CD8-positive, alpha-beta memory T cell (primary cell): Measurements from ENCODE around the gene PDXDC1. TPM values are rescaled to one million over a fixed set of nuclear protein-coding genes. Genes with fewer than 3 reads are reported as not detected.
"Not testable (repeated sequence)": the region's sequence is repeated elsewhere in the genome, so short reads cannot be mapped to it uniquely, and the experiment has no call there.

ENCODE experiments used
- CTCF ChIA-PET: fragments of 350-600 bp; sonication (Branson Sonifier 250); formaldehyde crosslinking; loops from one replicate; lab custom pipeline; 2021; ENCODE audit warnings: antibody characterized with exemption; lab: Charles Lee
- POLR2A ChIA-PET: fragments of 350-600 bp; sonication (Branson Sonifier 250); formaldehyde crosslinking; loops from one replicate; lab custom pipeline; 2021; ENCODE audit warnings: antibody characterized with exemption; lab: Charles Lee
- DNase-seq, 5 donors: peaks; one replicate each; pipeline versions ENCODE4 v3.0.0 to v3.0.0-alpha.2; 2020 to 2022; ENCODE audit warnings: mixed read lengths in 1 of 5
- H3K27ac ChIP-seq: one replicate; pipeline ENCODE4 v1.7.0; 2013; ENCODE audit warnings: low read depth, mild to moderate bottlenecking, low read length, moderate library complexity
- H3K27me3 ChIP-seq: 2 replicates; pipeline ENCODE4 v1.7.0; 2013; ENCODE audit warnings: low read length, mild to moderate bottlenecking; ENCODE audit not compliant: insufficient read depth, poor library complexity, severe bottlenecking
- H3K36me3 ChIP-seq: 2 replicates; pipeline ENCODE4 v1.7.0; 2013; ENCODE audit warnings: mild to moderate bottlenecking, low read length, moderate library complexity; ENCODE audit not compliant: insufficient read depth
- H3K4me1 ChIP-seq: 2 replicates; pipeline ENCODE4 v1.7.0; 2013; ENCODE audit warnings: mild to moderate bottlenecking, low read length, moderate library complexity; ENCODE audit not compliant: insufficient read depth
- H3K4me3 ChIP-seq: 2 replicates; pipeline ENCODE4 v1.7.0; 2013; ENCODE audit warnings: mild to moderate bottlenecking, low read length
- H3K9me3 ChIP-seq: 2 replicates; pipeline ENCODE4 v1.7.0; 2013; ENCODE audit warnings: mild to moderate bottlenecking, low read length
- H3K27ac Mint-ChIP-seq, 8 donors: one replicate each; pipeline ENCODE4 v1.8.0; 2020 to 2021; ENCODE audit warnings: mixed read lengths in 8 of 8, mild to moderate bottlenecking in 6 of 8, inconsistent platforms in 3 of 8, moderate library complexity in 3 of 8
- H3K27me3 Mint-ChIP-seq, 2 donors: one replicate each; pipeline ENCODE4 v1.8.0; 2020 to 2021; ENCODE audit warnings: mixed read lengths in 2 of 2, mild to moderate bottlenecking in 1 of 2, moderate library complexity in 1 of 2
- H3K36me3 Mint-ChIP-seq, 3 donors: one replicate each; pipeline ENCODE4 v1.8.0; 2020 to 2021; ENCODE audit warnings: mixed read lengths in 3 of 3, inconsistent platforms in 1 of 3, mild to moderate bottlenecking in 1 of 3
- H3K4me1 Mint-ChIP-seq, 3 donors: one replicate each; pipeline ENCODE4 v1.8.0; 2020 to 2021; ENCODE audit warnings: mixed read lengths in 3 of 3, inconsistent platforms in 1 of 3, mild to moderate bottlenecking in 1 of 3
- H3K4me3 Mint-ChIP-seq, 7 donors: one replicate each; pipeline ENCODE4 v1.8.0; 2020 to 2021; ENCODE audit warnings: mixed read lengths in 7 of 7, mild to moderate bottlenecking in 6 of 7, moderate library complexity in 4 of 7, inconsistent platforms in 2 of 7
- H3K9me3 Mint-ChIP-seq, 5 donors: one replicate each; pipeline ENCODE4 v1.8.0; 2020 to 2022; ENCODE audit warnings: mixed read lengths in 5 of 5, mild to moderate bottlenecking in 3 of 5, moderate library complexity in 2 of 5, inconsistent platforms in 1 of 5
- polyA plus RNA-seq: library from polyadenylated mRNA; unstranded; fragments of 300-500 nt; fragmentation: Illumina TruSeq; gene quantifications from one replicate; pipeline ENCODE4 v1.2.3, GENCODE V29; 2021
- total RNA-seq, 2 experiments: library from RNA; stranded (reverse); gene quantifications; one replicate each; pipeline ENCODE4 v1.2.3, GENCODE V29; 2021

The PDXDC1 gene, protein sequence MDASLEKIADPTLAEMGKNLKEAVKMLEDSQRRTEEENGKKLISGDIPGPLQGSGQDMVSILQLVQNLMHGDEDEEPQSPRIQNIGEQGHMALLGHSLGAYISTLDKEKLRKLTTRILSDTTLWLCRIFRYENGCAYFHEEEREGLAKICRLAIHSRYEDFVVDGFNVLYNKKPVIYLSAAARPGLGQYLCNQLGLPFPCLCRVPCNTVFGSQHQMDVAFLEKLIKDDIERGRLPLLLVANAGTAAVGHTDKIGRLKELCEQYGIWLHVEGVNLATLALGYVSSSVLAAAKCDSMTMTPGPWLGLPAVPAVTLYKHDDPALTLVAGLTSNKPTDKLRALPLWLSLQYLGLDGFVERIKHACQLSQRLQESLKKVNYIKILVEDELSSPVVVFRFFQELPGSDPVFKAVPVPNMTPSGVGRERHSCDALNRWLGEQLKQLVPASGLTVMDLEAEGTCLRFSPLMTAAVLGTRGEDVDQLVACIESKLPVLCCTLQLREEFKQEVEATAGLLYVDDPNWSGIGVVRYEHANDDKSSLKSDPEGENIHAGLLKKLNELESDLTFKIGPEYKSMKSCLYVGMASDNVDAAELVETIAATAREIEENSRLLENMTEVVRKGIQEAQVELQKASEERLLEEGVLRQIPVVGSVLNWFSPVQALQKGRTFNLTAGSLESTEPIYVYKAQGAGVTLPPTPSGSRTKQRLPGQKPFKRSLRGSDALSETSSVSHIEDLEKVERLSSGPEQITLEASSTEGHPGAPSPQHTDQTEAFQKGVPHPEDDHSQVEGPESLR
- total RNA-seq: 10 to 100 TPM; 55.5 to 58.5 TPM
- 39.5 TPM for polyA plus RNA-seq

DNA sequence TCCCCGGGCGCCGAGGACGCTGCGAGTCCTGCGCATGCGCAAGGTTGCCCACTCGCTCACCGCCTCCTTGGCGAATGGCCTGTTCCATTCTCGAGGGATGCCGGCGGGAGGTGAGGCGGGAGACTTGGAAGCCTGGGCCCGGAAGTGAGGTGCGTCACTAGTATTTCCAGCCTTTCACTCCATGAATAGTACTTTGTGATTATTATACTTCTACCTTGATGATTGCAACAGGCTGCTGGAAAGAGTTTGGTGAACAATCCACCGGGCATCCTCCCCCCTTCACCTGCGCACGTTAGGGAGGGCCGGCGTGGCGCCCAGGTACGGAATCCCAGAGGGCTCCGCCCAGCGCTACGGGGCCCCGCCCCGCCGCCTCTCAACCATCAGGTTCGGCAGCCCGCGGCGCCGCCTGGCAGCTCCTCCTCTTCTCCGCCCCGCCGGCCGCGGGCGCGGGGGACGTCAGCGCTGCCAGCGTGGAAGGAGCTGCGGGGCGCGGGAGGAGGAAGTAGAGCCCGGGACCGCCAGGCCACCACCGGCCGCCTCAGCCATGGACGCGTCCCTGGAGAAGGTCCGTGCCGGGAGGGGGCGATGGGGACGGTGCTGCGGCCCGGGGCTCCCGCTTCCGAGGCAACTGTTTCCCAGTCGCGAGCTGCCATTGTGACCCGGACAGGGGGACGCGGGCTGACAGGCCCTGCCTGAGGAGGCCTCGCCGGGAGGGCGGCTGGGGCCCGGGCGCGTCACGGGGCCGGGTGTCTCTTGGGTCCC lies at the start of gene PDXDC1:
Gene PDXDC1 (plus strand): TSS at position 371 of the 762 bp plus-strand sequence. CDS start 174 bp downstream, at position 545.
- not testable (repeated sequence) for H3K36me3 ChIP-seq, H3K27me3 ChIP-seq, H3K9me3 ChIP-seq, H3K27me3 Mint-ChIP-seq, H3K9me3 Mint-ChIP-seq
- ChIA-PET POLR2A (interaction anchor here (0.6 to 0.7 kb wide), 2 partner anchors 39 to 40 kb away, joined by 4 to 6 read pairs; no protein-coding TSS in a partner anchor), CTCF (interaction anchor here (1.0 kb wide), 2 partner anchors 12 to 47 kb away, joined by 3 to 5 read pairs; no protein-coding TSS in a partner anchor)
- Mint-ChIP-seq H3K36me3 (peaks cover 0 to 13% (median 0%) of the 10 kb centered on the region in 3 donors), H3K4me3 (peak within 1 kb of the TSS; percentile 89 to 96 (median 95)), H3K27ac (peak within 1 kb of the TSS; percentile 90 to 98 (median 96)), H3K4me1 (peaks cover 22 to 35% (median 30%) of the 10 kb centered on the region in 3 donors)
- Histone ChIP-seq H3K4me3 (peak within 1 kb of the TSS; percentile 81), H3K4me1 (peaks cover 13% of the 10 kb centered on the region), H3K27ac (peak within 1 kb of the TSS; percentile 78)
- peak; percentile 95 to 99 (median 97) for DNase-seq

DNA sequence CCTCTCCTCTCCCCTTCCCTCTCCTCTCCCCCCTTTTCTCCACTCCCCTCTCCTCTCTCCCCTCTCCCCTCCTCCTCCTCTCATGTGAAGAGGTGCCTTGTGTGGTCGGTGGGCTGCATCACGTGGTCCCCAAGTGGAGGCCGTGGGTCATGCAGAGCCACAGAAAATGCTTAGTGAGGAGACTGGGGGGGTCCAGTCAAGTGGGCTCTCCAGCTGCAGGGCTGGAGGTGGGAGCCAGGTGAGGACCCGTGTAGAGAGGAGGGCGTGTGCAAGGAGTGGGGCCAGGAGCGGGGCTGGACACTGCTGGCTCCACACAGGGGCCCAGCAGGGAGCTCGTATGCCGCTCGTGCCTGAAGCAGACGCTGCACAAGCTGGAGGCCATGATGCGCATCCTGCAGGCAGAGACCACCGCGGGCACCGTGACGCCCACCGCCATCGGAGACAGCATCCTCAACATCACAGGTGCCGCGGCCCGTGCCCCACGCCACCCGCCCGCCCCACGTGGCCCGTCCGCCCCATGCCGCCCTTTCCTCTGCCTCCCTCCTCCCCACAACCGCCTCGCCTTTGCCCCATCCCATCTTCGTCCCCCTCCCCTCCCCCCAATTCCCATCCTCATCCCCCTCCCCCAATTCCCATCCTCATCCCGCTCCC lies 46.6 kb upstream of the PDXDC1 start:
- H3K27ac Mint-ChIP-seq: peak overlapping the region in 5 of 8 donors; percentile 46 to 85 (median 82)

DNA sequence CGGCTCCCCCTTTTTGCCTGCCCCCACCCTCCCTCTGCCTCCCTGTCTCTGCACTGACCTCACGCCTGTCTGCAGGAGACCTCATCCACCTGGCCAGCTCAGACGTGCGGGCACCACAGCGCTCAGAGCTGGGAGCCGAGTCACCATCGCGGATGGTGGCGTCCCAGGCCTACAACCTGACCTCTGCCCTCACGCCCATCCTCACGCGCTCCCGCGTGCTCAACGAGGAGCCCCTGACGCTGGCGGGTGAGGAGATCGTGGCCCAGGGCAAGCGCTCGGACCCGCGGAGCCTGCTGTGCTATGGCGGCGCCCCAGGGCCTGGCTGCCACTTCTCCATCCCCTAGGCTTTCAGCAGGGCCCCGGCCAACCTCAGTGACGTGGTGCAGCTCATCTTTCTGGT lies 45.6 kb upstream of the PDXDC1 start:
- H3K4me1 ChIP-seq, H3K36me3 ChIP-seq, H3K27me3 Mint-ChIP-seq, H3K4me1 Mint-ChIP-seq, H3K27ac Mint-ChIP-seq, H3K9me3 ChIP-seq, H3K36me3 Mint-ChIP-seq, H3K4me3 Mint-ChIP-seq, H3K4me3 ChIP-seq, CTCF ChIA-PET, H3K27ac ChIP-seq, H3K9me3 Mint-ChIP-seq, H3K27me3 ChIP-seq, POLR2A ChIA-PET: not testable (repeated sequence)
- peak in 1 of 5 donors; percentile 43 for DNase-seq

More for the DNA sequence above, 46.6 kb upstream of the PDXDC1 start:
- H3K4me1 Mint-ChIP-seq, H3K27me3 Mint-ChIP-seq, H3K27ac ChIP-seq, H3K36me3 ChIP-seq, H3K4me3 Mint-ChIP-seq, H3K4me3 ChIP-seq, H3K27me3 ChIP-seq, H3K4me1 ChIP-seq, H3K36me3 Mint-ChIP-seq, H3K9me3 Mint-ChIP-seq, H3K9me3 ChIP-seq, POLR2A ChIA-PET, CTCF ChIA-PET: not testable (repeated sequence)
- peak in 1 of 5 donors; percentile 46 for DNase-seq

DNA sequence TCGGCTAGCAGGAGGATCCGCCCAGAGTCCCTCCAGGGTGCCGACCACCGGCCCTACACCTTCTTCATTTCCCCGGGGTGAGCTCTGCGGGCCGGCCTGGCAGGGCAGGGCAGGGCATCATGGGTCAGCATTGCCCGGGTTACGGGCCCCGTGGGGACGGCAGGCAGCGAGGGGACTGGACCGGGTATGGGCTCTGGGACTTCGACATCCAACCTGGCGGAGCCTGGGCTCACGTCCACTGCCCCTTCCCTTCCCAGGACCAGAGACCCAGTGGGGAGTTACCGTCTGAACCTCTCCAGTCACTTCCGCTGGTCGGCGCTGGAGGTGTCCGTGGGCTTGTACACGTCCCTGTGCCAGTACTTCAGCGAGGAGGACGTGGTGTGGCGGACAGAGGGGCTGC lies 44.6 kb upstream of the PDXDC1 start:
- H3K27me3 Mint-ChIP-seq, H3K4me3 ChIP-seq, H3K4me3 Mint-ChIP-seq, H3K36me3 Mint-ChIP-seq, H3K36me3 ChIP-seq, POLR2A ChIA-PET, H3K9me3 ChIP-seq, H3K27ac ChIP-seq, CTCF ChIA-PET, H3K27me3 ChIP-seq, H3K9me3 Mint-ChIP-seq, H3K27ac Mint-ChIP-seq, H3K4me1 Mint-ChIP-seq, H3K4me1 ChIP-seq: not testable (repeated sequence)
- DNase-seq: peak in 1 of 5 donors; percentile 19

DNA sequence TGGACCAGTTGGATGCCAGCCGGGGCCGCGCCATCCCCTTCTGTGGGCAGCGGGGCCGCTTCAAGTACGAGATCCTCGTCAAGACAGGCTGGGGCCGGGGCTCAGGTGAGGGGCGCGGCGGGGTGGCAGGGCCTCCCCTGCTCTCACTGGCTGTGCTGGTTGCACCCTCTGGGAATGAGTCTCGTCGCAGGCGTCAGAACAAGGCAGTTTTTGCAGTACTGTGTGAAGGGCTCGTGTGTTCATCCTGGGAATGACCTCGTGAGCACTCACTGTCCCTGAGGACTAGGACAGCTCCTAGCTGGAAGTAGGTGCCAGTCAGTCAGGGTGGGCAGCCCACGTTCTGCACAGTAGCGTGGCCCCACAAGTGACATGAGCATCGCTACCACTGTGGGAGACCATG lies 43.9 kb upstream of the PDXDC1 start:
- H3K36me3 Mint-ChIP-seq, CTCF ChIA-PET, H3K27me3 Mint-ChIP-seq, H3K4me3 ChIP-seq, POLR2A ChIA-PET, H3K9me3 Mint-ChIP-seq, H3K36me3 ChIP-seq, H3K4me1 Mint-ChIP-seq, H3K27ac Mint-ChIP-seq, H3K4me3 Mint-ChIP-seq, H3K4me1 ChIP-seq, H3K9me3 ChIP-seq, H3K27me3 ChIP-seq, DNase-seq, H3K27ac ChIP-seq: not testable (repeated sequence)

DNA sequence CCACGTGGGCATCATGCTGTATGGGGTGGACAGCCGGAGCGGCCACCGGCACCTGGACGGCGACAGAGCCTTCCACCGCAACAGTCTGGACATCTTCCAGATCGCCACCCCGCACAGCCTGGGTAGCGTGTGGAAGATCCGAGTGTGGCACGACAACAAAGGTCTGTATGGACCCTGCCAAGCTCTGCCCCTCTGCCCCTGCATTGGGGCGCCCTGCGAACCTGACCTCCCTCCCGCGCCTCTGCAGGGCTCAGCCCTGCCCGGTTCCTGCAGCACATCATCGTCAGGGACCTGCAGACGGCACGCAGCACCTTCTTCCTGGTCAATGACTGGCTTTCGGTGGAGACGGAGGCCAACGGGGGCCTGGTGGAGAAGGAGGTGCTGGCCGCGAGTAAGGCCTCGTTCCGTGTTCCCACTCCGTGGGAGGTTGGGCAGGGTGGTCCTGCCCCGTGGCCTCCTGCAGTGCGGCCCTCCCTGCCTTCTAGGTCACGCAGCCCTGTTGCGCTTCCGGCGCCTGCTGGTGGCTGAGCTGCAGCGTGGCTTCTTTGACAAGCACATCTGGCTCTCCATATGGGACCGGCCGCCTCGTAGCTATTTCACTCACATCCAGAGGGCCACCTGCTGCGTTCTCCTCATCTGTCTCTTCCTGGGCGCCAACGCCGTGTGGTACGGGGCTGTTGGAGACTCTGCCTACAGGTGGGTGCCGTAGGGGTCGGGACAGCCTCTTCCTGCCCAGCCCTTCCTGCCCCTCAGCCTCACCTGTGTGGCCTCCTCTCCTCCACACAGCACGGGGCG lies 42.0 kb upstream of the PDXDC1 start:
- H3K4me1 ChIP-seq, H3K36me3 ChIP-seq, H3K4me3 Mint-ChIP-seq, H3K27ac ChIP-seq, H3K4me3 ChIP-seq, CTCF ChIA-PET, H3K9me3 Mint-ChIP-seq, H3K27ac Mint-ChIP-seq, H3K36me3 Mint-ChIP-seq, H3K4me1 Mint-ChIP-seq, H3K27me3 ChIP-seq, POLR2A ChIA-PET, H3K9me3 ChIP-seq, DNase-seq, H3K27me3 Mint-ChIP-seq: not testable (repeated sequence)

DNA sequence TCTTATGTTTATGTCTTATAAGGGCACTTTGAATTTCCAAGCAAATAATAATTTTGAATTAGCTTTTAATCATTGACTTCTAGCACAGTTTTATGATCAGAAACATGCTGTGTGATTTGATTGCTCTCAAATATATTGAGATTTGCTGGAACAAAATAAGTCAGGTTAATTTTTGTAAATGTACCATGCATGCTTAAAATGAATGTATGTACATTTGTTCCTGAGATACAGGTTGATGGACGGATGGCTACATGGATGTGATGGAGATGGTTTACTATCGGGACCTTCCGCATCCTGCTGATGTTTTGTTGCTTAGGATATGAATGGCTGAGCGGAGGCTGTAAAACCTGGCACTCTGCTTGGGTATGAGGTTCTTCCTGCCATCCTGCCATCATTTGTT lies 37.7 kb upstream of the PDXDC1 start, which contains the start of gene NPIPA1:
Gene NPIPA1 (plus strand): TSS at position 301 of the 400 bp plus-strand sequence. CDS start 0 bp downstream, at position 301.
- H3K4me1 ChIP-seq, H3K27ac ChIP-seq, DNase-seq, H3K4me3 Mint-ChIP-seq, H3K4me1 Mint-ChIP-seq, H3K36me3 ChIP-seq, H3K9me3 ChIP-seq, POLR2A ChIA-PET, H3K27me3 ChIP-seq, H3K27me3 Mint-ChIP-seq, H3K4me3 ChIP-seq, H3K27ac Mint-ChIP-seq, H3K9me3 Mint-ChIP-seq, H3K36me3 Mint-ChIP-seq, CTCF ChIA-PET: not testable (repeated sequence)
